ENCODE results near the gene SLBP.

The SLBP gene

DNA sequence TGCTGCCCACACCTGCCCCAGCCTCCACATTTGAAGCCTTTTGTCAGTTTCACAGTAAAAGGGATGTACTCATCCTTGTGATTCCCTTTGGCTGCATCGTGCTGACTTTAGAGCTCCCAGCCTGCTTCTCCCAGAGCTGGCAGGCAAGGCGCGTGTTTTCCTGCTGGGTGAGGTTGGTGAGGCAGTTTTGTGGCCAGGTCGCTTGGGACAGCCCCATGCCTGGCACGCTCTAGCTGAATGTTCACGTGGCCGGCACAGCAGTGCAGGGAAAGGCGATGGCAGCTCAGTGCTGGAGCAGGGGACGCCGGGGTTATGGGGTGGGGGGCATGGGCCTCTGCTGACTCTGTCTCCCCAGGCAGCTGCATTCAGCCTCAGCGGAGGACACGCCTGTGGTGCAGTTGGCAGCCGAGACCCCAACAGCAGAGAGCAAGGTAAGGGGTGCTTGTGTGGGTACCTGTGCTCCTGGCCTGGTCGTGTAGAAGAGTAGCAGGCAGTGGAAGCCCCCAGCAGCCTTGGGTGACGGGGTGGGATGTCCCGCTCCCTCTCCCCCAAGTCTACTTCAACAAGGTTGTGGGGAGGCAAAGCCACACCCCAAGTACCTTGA is 18.5 kb upstream of the SLBP start:
- Mint-ChIP-seq H3K4me3 (no peak overlapping the region), H3K36me3 (ENCODE audit: insufficient read depth) (peaks cover 33% of the 10 kb centered on the region), H3K9me3 (no peaks in the 10 kb centered on the region), H3K4me1 (peaks cover 31% of the 10 kb centered on the region), H3K27me3 (no peaks in the 10 kb centered on the region), H3K27ac (ENCODE audit: low read depth) (no peak overlapping the region)
- no peak for ATAC-seq (replicated peaks; ENCODE audit: extremely low read depth, poor library complexity, severe bottlenecking)
- DNase-seq (ENCODE audit: low spot score in 2 of 2) = no peak

- Mint-ChIP-seq H3K9me3 (no peaks in the 10 kb centered on the region), H3K36me3 (ENCODE audit: insufficient read depth) (peaks cover 30% of the 10 kb centered on the region), H3K4me3 (no peak overlapping the region), H3K27me3 (no peaks in the 10 kb centered on the region), H3K4me1 (peaks cover 43% of the 10 kb centered on the region), H3K27ac (ENCODE audit: low read depth) (no peak overlapping the region)
- DNase-seq (ENCODE audit: low spot score in 2 of 2) (no peak), ATAC-seq (replicated peaks; ENCODE audit: extremely low read depth, poor library complexity, severe bottlenecking) (no peak)
These were observed 16.2 kb upstream of the SLBP start for GRCh38 chr4:1728061-1728980.

- ATAC-seq (replicated peaks; ENCODE audit: extremely low read depth, poor library complexity, severe bottlenecking) (no peak), DNase-seq (ENCODE audit: low spot score in 2 of 2) (no peak)
- Mint-ChIP-seq H3K36me3 (ENCODE audit: insufficient read depth) (peaks cover 29% of the 10 kb centered on the region), H3K4me1 (peaks cover 53% of the 10 kb centered on the region), H3K27ac (ENCODE audit: low read depth) (no peak overlapping the region), H3K4me3 (no peak overlapping the region), H3K27me3 (no peaks in the 10 kb centered on the region), H3K9me3 (no peaks in the 10 kb centered on the region)
These were observed 15.3 kb upstream of the SLBP start for GRCh38 chr4:1727117-1728031.

GRCh38 chr4:1726146-1726934 is 14.2 kb upstream of the SLBP start:
- Mint-ChIP-seq H3K36me3 (ENCODE audit: insufficient read depth) (peaks cover 31% of the 10 kb centered on the region), H3K4me1 (peaks cover 60% of the 10 kb centered on the region), H3K4me3 (peak overlapping the region; percentile 57), H3K27me3 (no peaks in the 10 kb centered on the region), H3K27ac (ENCODE audit: low read depth) (peak overlapping the region; percentile 83), H3K9me3 (no peaks in the 10 kb centered on the region)
- ATAC-seq (replicated peaks; ENCODE audit: extremely low read depth, poor library complexity, severe bottlenecking) (no peak), DNase-seq (ENCODE audit: low spot score in 2 of 2) (peak; percentile 85 to 95)

- Mint-ChIP-seq H3K9me3 (no peaks in the 10 kb centered on the region), H3K27me3 (no peaks in the 10 kb centered on the region), H3K36me3 (ENCODE audit: insufficient read depth) (peaks cover 33% of the 10 kb centered on the region), H3K27ac (ENCODE audit: low read depth) (peak overlapping the region; percentile 99), H3K4me1 (peaks cover 60% of the 10 kb centered on the region), H3K4me3 (no peak overlapping the region)
- ATAC-seq (replicated peaks; ENCODE audit: extremely low read depth, poor library complexity, severe bottlenecking) = no peak
- no peak for DNase-seq (ENCODE audit: low spot score in 2 of 2)
These were observed 13.4 kb upstream of the SLBP start for GRCh38 chr4:1725521-1725920.

GRCh38 chr4:1723131-1723801 is 11.1 kb upstream of the SLBP start:
- DNase-seq (ENCODE audit: low spot score in 2 of 2) (peak; percentile 32 to 33), ATAC-seq (replicated peaks; ENCODE audit: extremely low read depth, poor library complexity, severe bottlenecking) (peak; percentile 9)
- Mint-ChIP-seq H3K27me3 (no peaks in the 10 kb centered on the region), H3K4me3 (peak overlapping the region; percentile 90), H3K36me3 (ENCODE audit: insufficient read depth) (peaks cover 31% of the 10 kb centered on the region), H3K27ac (ENCODE audit: low read depth) (peak overlapping the region; percentile 99), H3K4me1 (peaks cover 61% of the 10 kb centered on the region), H3K9me3 (no peaks in the 10 kb centered on the region)

DNA sequence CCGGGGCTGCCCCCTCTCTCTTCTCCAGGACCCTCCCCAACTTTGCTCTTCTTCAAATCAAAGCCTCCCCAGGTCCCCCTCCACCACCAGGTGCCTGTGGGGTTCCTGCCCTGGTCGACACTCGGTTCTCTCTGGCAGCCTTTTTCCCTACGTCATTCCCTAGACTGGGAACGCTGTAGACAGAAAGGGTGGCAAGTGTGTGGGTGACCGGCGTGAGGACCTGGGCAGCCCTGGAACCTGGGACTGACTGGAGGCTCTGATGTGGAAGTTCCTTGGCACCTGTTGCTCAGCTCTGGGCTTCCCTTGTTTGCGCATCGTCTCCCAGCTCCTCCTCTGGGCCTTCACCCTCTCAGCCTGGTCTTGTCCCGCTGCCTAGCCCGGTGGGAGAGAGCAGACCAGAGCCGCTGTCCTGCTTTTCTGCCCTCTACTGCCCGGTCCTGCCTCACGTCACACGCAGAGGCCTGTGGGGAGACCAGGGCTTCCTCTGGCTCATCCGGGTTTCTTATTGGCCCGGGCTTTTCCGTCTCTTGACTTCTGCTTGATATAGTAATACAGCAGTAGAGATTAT is 10.5 kb upstream of the SLBP start:
- Mint-ChIP-seq H3K9me3 (no peaks in the 10 kb centered on the region), H3K27me3 (no peaks in the 10 kb centered on the region), H3K27ac (ENCODE audit: low read depth) (peak overlapping the region; percentile 99), H3K36me3 (ENCODE audit: insufficient read depth) (peaks cover 30% of the 10 kb centered on the region), H3K4me3 (peak overlapping the region; percentile 90), H3K4me1 (peaks cover 64% of the 10 kb centered on the region)
- ATAC-seq (replicated peaks; ENCODE audit: extremely low read depth, poor library complexity, severe bottlenecking) (no peak), DNase-seq (ENCODE audit: low spot score in 2 of 2) (no peak)

- ATAC-seq (replicated peaks; ENCODE audit: extremely low read depth, poor library complexity, severe bottlenecking) (no peak), DNase-seq (ENCODE audit: low spot score in 2 of 2) (no peak)
- Mint-ChIP-seq H3K9me3 (no peaks in the 10 kb centered on the region), H3K36me3 (ENCODE audit: insufficient read depth) (peaks cover 27% of the 10 kb centered on the region), H3K27ac (ENCODE audit: low read depth) (peak overlapping the region; percentile 99), H3K27me3 (no peaks in the 10 kb centered on the region), H3K4me1 (peaks cover 58% of the 10 kb centered on the region), H3K4me3 (peak overlapping the region; percentile 90)
These were observed 9.8 kb upstream of the SLBP start for GRCh38 chr4:1721666-1722550.

DNA sequence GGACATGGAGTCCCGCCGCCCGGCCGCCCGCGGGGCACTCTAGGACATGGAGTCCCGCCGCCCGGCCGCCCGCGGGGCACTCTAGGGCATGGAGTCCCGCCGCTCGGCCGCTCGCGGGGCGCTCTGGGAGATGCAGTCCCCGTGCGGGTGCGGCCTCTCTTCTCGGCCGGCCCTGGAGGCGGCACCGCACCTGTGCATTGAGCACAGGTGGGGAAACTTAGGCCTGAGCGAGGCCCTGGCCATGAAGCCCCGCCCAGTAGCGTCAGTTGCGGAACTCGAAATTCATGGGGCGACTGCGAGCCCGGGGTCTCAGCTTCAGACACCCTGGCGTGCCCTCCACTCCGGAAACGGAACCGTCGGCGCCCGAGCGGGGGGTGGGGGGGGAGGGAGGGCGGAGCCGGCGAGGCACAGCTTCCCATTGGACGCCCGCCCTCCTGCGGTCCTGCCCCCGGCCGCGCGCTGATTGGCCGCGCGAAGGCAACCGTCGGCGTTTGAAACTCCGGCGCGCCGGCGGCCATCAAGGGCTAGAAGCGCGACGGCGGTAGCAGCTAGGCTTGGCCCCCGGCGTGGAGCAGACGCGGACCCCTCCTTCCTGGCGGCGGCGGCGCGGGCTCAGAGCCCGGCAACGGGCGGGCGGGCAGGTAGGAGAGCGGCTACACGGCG is 9.0 kb upstream of the SLBP start, which contains the start of the genes TACC3 and TMEM129:
TSS of gene TACC3 (plus strand) at position 519 of the 663 bp plus-strand sequence. CDS start 1,901 bp downstream, outside the sequence.
TSS of gene TMEM129 (minus strand) at position 321 of the 663 bp plus-strand sequence. CDS start 486 bp downstream, outside the sequence.
- ATAC-seq (replicated peaks; ENCODE audit: extremely low read depth, poor library complexity, severe bottlenecking) (peak; percentile 88), DNase-seq (ENCODE audit: low spot score in 2 of 2) (peak; percentile 83 to 94)
- Mint-ChIP-seq H3K4me1 (peaks cover 51% of the 10 kb centered on the region), H3K4me3 (peak within 1 kb of the TSS; percentile 90), H3K36me3 (ENCODE audit: insufficient read depth) (peaks cover 24% of the 10 kb centered on the region), H3K27me3 (no peaks in the 10 kb centered on the region), H3K9me3 (no peaks in the 10 kb centered on the region), H3K27ac (ENCODE audit: low read depth) (peak within 1 kb of the TSS; percentile 99)
